DOHH2 (cell line): Measurements from ENCODE around the gene MED8.

Source experiments
- H3F3A ChIP-seq: fragments of 200-600 bp; sonication (generic), shearing (Covaris generic); 2 replicates; pipeline ENCODE4 v1.6.0; 2016; ENCODE audit warnings: antibody characterized with exemption, mild to moderate bottlenecking; ENCODE audit not compliant: control insufficient read depth, insufficient read depth
- H3K27ac ChIP-seq: fragments of 200-600 bp; sonication (generic); 2 replicates; pipeline ENCODE4 v1.5.1; 2014; ENCODE audit warnings: low read depth, mild to moderate bottlenecking, low read length, moderate library complexity
- H3K27me3 ChIP-seq: fragments of 200-600 bp; sonication (generic); 2 replicates; pipeline ENCODE4 v1.6.1; 2014; ENCODE audit warnings: mild to moderate bottlenecking, low read length, mixed read lengths; ENCODE audit not compliant: control insufficient read depth
- H3K36me3 ChIP-seq: fragments of 200-600 bp; sonication (generic); 2 replicates; pipeline ENCODE4 v1.6.1; 2014; ENCODE audit warnings: mild to moderate bottlenecking, low read length, moderate library complexity, mixed read lengths; ENCODE audit not compliant: control insufficient read depth
- H3K4me1 ChIP-seq: fragments of 200-600 bp; sonication (generic); 2 replicates; pipeline ENCODE4 v1.6.1; 2014; ENCODE audit warnings: mild to moderate bottlenecking, low read length, mixed read lengths; ENCODE audit not compliant: control insufficient read depth
- H3K4me2 ChIP-seq: fragments of 200-600 bp; sonication (generic); 2 replicates; pipeline ENCODE4 v1.6.0; 2014; ENCODE audit warnings: mild to moderate bottlenecking, low read length, moderate library complexity
- H3K4me3 ChIP-seq: fragments of 200-600 bp; sonication (generic); 2 replicates; pipeline ENCODE4 v1.5.1; 2014; ENCODE audit warnings: mild to moderate bottlenecking, low read length, mixed read lengths
- H3K79me2 ChIP-seq: fragments of 200-600 bp; sonication (generic); 2 replicates; pipeline ENCODE4 v1.6.1; 2014; ENCODE audit warnings: mild to moderate bottlenecking, low read length, mixed read lengths; ENCODE audit not compliant: control insufficient read depth
- H3K9me2 ChIP-seq: fragments of 200-600 bp; sonication (generic); replicated peaks from 2 replicates; pipeline ENCODE4 v1.6.1; 2014; ENCODE audit warnings: mild to moderate bottlenecking, low read length, mixed read lengths; ENCODE audit not compliant: control insufficient read depth
- H3K9me3 ChIP-seq: fragments of 200-600 bp; sonication (generic); 2 replicates; pipeline ENCODE4 v1.6.1; 2014; ENCODE audit warnings: antibody characterized with exemption, low read length, mixed read lengths; ENCODE audit not compliant: control insufficient read depth, insufficient read depth
- H4K20me1 ChIP-seq: fragments of 200-600 bp; sonication (generic); 2 replicates; pipeline ENCODE4 v1.6.0; 2014; ENCODE audit warnings: low read depth, mild to moderate bottlenecking, antibody characterized with exemption, low read length, moderate library complexity; ENCODE audit not compliant: control insufficient read depth, insufficient read depth
- EZH2phosphoT487 ChIP-seq: fragments of 200-600 bp; sonication (generic); IDR thresholded peaks from 2 replicates; pipeline ENCODE4 v1.6.1; 2017; ENCODE audit warnings: borderline replicate concordance, mild to moderate bottlenecking, antibody characterized with exemption, low read length, moderate library complexity, mixed read lengths
- TF ChIP-seq, protein P1 (sequence below): fragments of 200-600 bp; sonication (generic); IDR thresholded peaks from one replicate; pipeline ENCODE4 v1.5.1; 2014; ENCODE audit warnings: antibody characterized with exemption, mild to moderate bottlenecking, low read depth, low read length; ENCODE audit not compliant: poor library complexity, severe bottlenecking

MED8 gene

DNA sequence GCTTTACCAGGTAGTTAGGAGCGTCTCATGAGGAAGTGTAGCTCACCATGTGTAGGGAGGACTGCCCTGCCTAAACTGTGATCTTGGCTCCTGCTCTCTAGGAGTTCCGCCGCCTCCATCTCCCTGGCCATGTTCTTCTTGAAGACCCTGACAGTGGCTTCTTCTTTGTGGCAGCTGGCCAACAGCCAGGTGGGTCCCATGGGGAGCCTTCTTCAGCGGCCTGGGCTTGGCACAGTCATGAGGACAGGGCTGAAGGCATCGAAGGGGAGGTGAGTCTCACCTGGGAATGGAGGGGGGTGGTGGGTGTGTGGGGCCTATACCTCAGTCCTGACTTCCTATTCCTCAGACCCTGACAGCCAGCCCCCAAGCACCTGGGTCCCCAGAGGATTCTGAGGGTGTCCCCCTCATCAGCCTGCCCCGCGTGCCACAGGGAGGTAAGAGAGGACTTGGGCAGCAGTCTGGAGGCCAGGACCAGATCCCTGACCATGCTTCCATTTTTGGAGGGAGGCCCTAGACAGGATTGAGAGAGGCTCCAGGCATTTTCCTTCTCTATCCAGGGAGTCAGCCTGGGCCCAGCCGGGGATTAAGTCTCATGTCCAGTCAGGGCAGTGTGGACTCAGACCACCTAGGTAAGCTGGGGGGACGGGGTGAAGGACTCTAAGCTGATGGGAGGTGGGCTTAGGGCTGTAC is 42.7 kb upstream of the MED8 start:
- Histone ChIP-seq H3K79me2 (no peaks in the 10 kb centered on the region), H3K4me2 (no peak overlapping the region), H4K20me1 (no peaks in the 10 kb centered on the region), H3K27ac (no peak overlapping the region), H3K4me3 (no peak overlapping the region), H3K4me1 (no peaks in the 10 kb centered on the region), H3F3A (no peaks in the 10 kb centered on the region), H3K27me3 (no peaks in the 10 kb centered on the region), H3K36me3 (peaks cover 69% of the 10 kb centered on the region), H3K9me3 (no peaks in the 10 kb centered on the region), H3K9me2 (no peaks in the 10 kb centered on the region)
- TF ChIP-seq, protein P1, sequence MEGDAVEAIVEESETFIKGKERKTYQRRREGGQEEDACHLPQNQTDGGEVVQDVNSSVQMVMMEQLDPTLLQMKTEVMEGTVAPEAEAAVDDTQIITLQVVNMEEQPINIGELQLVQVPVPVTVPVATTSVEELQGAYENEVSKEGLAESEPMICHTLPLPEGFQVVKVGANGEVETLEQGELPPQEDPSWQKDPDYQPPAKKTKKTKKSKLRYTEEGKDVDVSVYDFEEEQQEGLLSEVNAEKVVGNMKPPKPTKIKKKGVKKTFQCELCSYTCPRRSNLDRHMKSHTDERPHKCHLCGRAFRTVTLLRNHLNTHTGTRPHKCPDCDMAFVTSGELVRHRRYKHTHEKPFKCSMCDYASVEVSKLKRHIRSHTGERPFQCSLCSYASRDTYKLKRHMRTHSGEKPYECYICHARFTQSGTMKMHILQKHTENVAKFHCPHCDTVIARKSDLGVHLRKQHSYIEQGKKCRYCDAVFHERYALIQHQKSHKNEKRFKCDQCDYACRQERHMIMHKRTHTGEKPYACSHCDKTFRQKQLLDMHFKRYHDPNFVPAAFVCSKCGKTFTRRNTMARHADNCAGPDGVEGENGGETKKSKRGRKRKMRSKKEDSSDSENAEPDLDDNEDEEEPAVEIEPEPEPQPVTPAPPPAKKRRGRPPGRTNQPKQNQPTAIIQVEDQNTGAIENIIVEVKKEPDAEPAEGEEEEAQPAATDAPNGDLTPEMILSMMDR = no peak
- no peak for TF ChIP-seq EZH2phosphoT487

DNA sequence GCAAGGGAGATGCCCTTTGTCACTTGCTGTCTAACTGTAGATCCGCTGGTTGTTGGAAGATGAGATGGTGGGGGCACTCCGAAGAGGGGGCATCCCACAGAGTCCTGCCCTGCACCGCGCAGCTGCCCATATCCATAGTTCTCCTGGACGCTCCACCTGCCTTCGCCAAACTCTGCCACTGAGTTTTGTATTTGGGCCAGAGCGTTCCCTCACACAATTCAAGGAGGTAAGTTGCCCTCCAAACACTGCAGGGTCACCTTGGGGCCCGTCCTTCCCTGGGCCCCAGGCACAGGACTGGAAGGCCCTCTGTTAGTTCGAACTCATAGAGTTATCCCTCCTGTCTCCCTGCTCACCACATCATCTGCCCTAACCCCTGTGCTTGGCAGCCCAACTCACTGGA is 42.1 kb upstream of the MED8 start:
- Histone ChIP-seq H3K36me3 (peaks cover 75% of the 10 kb centered on the region), H3F3A (no peaks in the 10 kb centered on the region), H3K4me1 (no peaks in the 10 kb centered on the region), H3K79me2 (no peaks in the 10 kb centered on the region), H3K4me3 (no peak overlapping the region), H3K9me3 (no peaks in the 10 kb centered on the region), H3K4me2 (no peak overlapping the region), H4K20me1 (no peaks in the 10 kb centered on the region), H3K27ac (no peak overlapping the region), H3K9me2 (no peaks in the 10 kb centered on the region), H3K27me3 (no peaks in the 10 kb centered on the region)
- TF ChIP-seq, protein P1 = no peak
- no peak for TF ChIP-seq EZH2phosphoT487

DNA sequence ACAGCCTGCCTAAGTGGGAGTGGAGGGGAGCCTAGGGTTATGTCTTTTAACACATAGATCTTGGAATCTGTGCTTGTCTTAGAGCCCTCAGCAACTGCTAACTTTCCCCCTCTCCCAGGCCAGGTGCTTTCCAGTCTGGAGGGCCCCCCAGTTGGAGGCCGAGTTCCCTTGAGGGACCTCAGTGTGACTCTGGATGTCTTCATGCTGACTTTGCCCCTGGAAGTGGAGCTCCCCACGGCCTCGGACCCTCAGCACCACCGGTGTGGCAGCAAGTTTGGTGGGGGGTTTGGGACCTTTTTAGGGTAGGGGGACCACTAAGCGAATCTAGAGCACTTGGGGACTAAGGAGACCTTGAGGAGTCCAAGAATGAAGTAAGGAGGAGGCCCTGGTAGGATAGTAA is 41.2 kb upstream of the MED8 start:
- no peaks in the 10 kb centered on the region for H4K20me1 ChIP-seq
- H3K4me3 ChIP-seq = no peak overlapping the region
- no peak overlapping the region for H3K27ac ChIP-seq
- no peaks in the 10 kb centered on the region for H3F3A ChIP-seq
- TF ChIP-seq, protein P1 = no peak
- no peak for TF ChIP-seq EZH2phosphoT487
- H3K9me3 ChIP-seq = no peaks in the 10 kb centered on the region
- H3K27me3 ChIP-seq = no peaks in the 10 kb centered on the region
- H3K36me3 ChIP-seq = peaks cover 81% of the 10 kb centered on the region
- no peaks in the 10 kb centered on the region for H3K79me2 ChIP-seq
- no peaks in the 10 kb centered on the region for H3K4me1 ChIP-seq
- no peaks in the 10 kb centered on the region for H3K9me2 ChIP-seq
- no peak overlapping the region for H3K4me2 ChIP-seq
